Spleen (tissue), 11 donors: ENCODE results near the gene CXCL3. TPM values are rescaled to one million over a fixed set of nuclear protein-coding genes. Genes with fewer than 3 reads are reported as not detected.

Source experiments
- DNase-seq: peaks from one replicate; pipeline ENCODE4 v3.0.0-alpha.2; 2020
- H3K27ac ChIP-seq, 8 donors: fragments of 200-600 bp; sonication (generic) in 7 of 8; 1 replicate in 4 of 8; 2 replicates in 4 of 8; pipeline versions ENCODE4 v1.5.0 to v1.8.0; 2016 to 2021; ENCODE audit warnings: inconsistent platforms in 4 of 8, mild to moderate bottlenecking in 4 of 8, moderate library complexity in 1 of 8
- H3K27me3 ChIP-seq, 7 donors: fragments of 200-600 bp; sonication (generic) in 6 of 7; replicated peaks in 1 of 7; 1 replicate in 4 of 7; 2 replicates in 3 of 7; pipeline versions ENCODE4 v1.5.0 to v1.8.0; 2016 to 2021; ENCODE audit warnings: inconsistent platforms in 3 of 7, mild to moderate bottlenecking in 1 of 7
- H3K36me3 ChIP-seq, 6 donors: fragments of 200-600 bp; sonication (generic) in 5 of 6; 1 replicate in 4 of 6; 2 replicates in 2 of 6; pipeline versions ENCODE4 v1.5.0 to v1.8.0; 2016 to 2021; ENCODE audit warnings: inconsistent platforms in 2 of 6
- H3K4me1 ChIP-seq, 6 donors: fragments of 200-600 bp; sonication (generic) in 5 of 6; 1 replicate in 3 of 6; 2 replicates in 3 of 6; pipeline versions ENCODE4 v1.5.0 to v1.8.0; 2016 to 2021; ENCODE audit warnings: inconsistent platforms in 3 of 6
- H3K4me3 ChIP-seq, 8 donors: fragments of 200-600 bp; sonication (generic) in 7 of 8; 1 replicate in 4 of 8; 2 replicates in 4 of 8; pipeline versions ENCODE4 v1.5.0 to v1.8.0; 2016 to 2021; ENCODE audit warnings: inconsistent platforms in 4 of 8, mild to moderate bottlenecking in 4 of 8, moderate library complexity in 2 of 8
- H3K9me3 ChIP-seq, 8 donors: fragments of 200-600 bp; sonication (generic) in 7 of 8; 1 replicate in 4 of 8; 2 replicates in 4 of 8; pipeline versions ENCODE4 v1.5.0 to v1.8.0; 2016 to 2021; ENCODE audit warnings: inconsistent platforms in 4 of 8
- CTCF ChIP-seq, 11 experiments: fragments of 200-600 bp in 7 of 11; fragments of 450-650 bp in 4 of 11; sonication (generic) in 4 of 11; IDR thresholded peaks in 8 of 11; conservative IDR thresholded peaks in 3 of 11; 1 replicate in 7 of 11; 2 replicates in 4 of 11; pipeline versions ENCODE4 v1.4.0 to v1.8.0; 2016 to 2021; ENCODE audit warnings: antibody characterized with exemption in 11 of 11, inconsistent platforms in 4 of 11, mild to moderate bottlenecking in 1 of 11
- POLR2A ChIP-seq, 3 donors: fragments of 450-650 bp; IDR thresholded peaks; one replicate each; pipeline ENCODE4 v1.5.1; 2017; ENCODE audit warnings: antibody characterized with exemption in 3 of 3, mild to moderate bottlenecking in 1 of 3
- POLR2AphosphoS5 ChIP-seq, 3 donors: sonication (generic); formaldehyde crosslinking; IDR thresholded peaks; one replicate each; pipeline ENCODE4 v1.5.1; 2017; ENCODE audit warnings: antibody characterized with exemption in 3 of 3
- WGBS, 5 donors: extraction: QIAGEN DNeasy Blood & Tissue Kit in 3 of 5; methylation state at CpG; one replicate each; pipeline versions ENCODE4 v1.1.5 to v1.1.7; 2013 to 2018; 5-methylcytosine and 5-hydroxymethylcytosine counted together
- intact Hi-C: fragments of 100-400 bp; cut with DNase I; formaldehyde crosslinking; loops from one replicate; pipeline ENCODE4 v1.15.0; 2023; ENCODE audit warnings: low total_unique reads
- polyA plus RNA-seq, 3 donors: library from polyadenylated mRNA; stranded (reverse); fragments of 200-250 nt; gene quantifications; one replicate each; pipeline ENCODE4 v1.2.1, GENCODE V29; 2013
- total RNA-seq, 7 donors: library from RNA; depleted of rRNA in 3 of 7; stranded (reverse); fragments of >200 nt in 3 of 7; fragmentation: NEBNext Ultra II Directional in 4 of 7; extraction: Animal tissue kit (Norgen Biotek cat#: 25700) in 4 of 7; gene quantifications; one replicate each; pipeline versions ENCODE4 v1.1.0 to v1.2.1, GENCODE V29; 2016 to 2021
- donor health status: healthy with polysubstance abuse.
- donor health status: DM: no; HTN: no; CAD: no; lungs with moderate emphysema.
- donor health status: DM: no; HTN: no; CAD: no.
- donor health status: Bipolar disorder and iron deficiency.
- donor health status: healthy.
- donor health status: DM: no; HTN: no; CAD: no.
- donor health status: DM: yes; HTN: yes; CAD: no.

CXCL3 gene
- total and polyA plus RNA-seq, 10 donors = 0.52 to 4.0 (median 2.5) TPM

DNA sequence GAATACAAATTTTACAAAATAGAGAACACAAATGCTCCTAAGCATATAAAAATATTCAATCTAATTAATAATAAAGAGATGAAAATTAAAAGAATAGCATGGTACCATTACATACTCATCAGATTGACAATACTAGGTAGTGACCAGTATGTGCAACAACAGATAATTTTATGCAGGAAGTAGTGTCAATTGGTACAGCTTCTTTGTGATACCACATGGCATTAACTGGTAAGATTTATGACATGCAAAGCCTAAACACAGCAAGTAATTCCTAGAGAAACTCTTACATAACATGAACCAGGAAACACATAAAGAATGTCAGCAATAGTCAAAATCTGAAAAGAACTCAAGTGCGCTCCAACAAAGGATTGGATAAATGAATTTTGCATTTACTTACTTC, 34.2 kb upstream of the CXCL3 start:
- Histone ChIP-seq H3K4me1 (no peaks in the 10 kb centered on the region), H3K27ac (no peak overlapping the region), H3K9me3 (peaks cover 0 to 9% (median 2%) of the 10 kb centered on the region in 8 donors), H3K27me3 (no peaks in the 10 kb centered on the region), H3K36me3 (no peaks in the 10 kb centered on the region), H3K4me3 (no peak overlapping the region)
- TF ChIP-seq POLR2AphosphoS5 (IDR thresholded peaks at IDR 0.05) = no peak
- TF ChIP-seq POLR2A (IDR thresholded peaks at IDR 0.05) = no peak
- no peak for TF ChIP-seq CTCF (IDR thresholded peaks at IDR 0.05 in 8 of 11, conservative IDR thresholded peaks at IDR 0.05 in 3 of 11)
- intact Hi-C loops = no loop called here
- no peak for DNase-seq
- 94 to 100% (median 96%) methylated on average over 1 of the region's 1 CpG for WGBS, 5 donors

DNA sequence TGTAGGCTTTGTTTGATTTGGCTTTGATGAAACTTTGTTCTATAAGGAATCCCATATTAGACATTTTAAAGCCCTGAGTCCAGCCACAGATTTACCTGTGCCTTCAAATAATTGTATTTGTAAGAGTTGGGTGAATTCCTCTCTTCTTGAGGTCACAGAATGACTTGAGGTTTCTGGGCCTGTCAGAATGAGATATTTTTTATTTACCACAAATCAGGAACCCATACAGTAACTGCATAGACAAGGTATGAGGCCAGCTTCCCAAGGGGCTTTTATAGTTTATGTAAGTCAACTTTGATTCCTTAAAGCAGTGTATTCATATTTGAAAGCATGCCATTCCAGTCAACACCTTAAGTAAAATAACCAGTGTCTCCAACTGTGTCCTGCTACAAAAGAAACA, 29.1 kb upstream of the CXCL3 start:
- no peak for DNase-seq
- Histone ChIP-seq H3K4me3 (no peak overlapping the region), H3K4me1 (no peaks in the 10 kb centered on the region), H3K27ac (no peak overlapping the region), H3K9me3 (peaks cover 0 to 9% (median 2%) of the 10 kb centered on the region in 8 donors), H3K27me3 (no peaks in the 10 kb centered on the region), H3K36me3 (no peaks in the 10 kb centered on the region)
- TF ChIP-seq CTCF (IDR thresholded peaks at IDR 0.05 in 8 of 11, conservative IDR thresholded peaks at IDR 0.05 in 3 of 11) = no peak
- TF ChIP-seq POLR2AphosphoS5 (IDR thresholded peaks at IDR 0.05) = no peak
- TF ChIP-seq POLR2A (IDR thresholded peaks at IDR 0.05) = no peak
- intact Hi-C loops = no loop called here

GRCh38 chr4:74066232-74066631, 27.7 kb upstream of the CXCL3 start:
- WGBS, 5 donors = 82 to 94% (median 87%) methylated on average over 2 of the region's 2 CpGs

GRCh38 chr4:74065115-74065642, 26.7 kb upstream of the CXCL3 start:
- WGBS, 5 donors = 85 to 90% (median 88%) methylated on average over 6 of the region's 6 CpGs
- H3K9me3 ChIP-seq = peaks cover 0 to 11% (median 2%) of the 10 kb centered on the region in 8 donors
- no peak overlapping the region for H3K4me3 ChIP-seq
- DNase-seq = no peak
- H3K27me3 ChIP-seq = no peaks in the 10 kb centered on the region
- intact Hi-C loops = no loop called here
- TF ChIP-seq CTCF (IDR thresholded peaks at IDR 0.05 in 8 of 11, conservative IDR thresholded peaks at IDR 0.05 in 3 of 11) (no peak), POLR2AphosphoS5 (IDR thresholded peaks at IDR 0.05) (no peak), POLR2A (IDR thresholded peaks at IDR 0.05) (no peak)
- H3K36me3 ChIP-seq = no peaks in the 10 kb centered on the region
- no peak overlapping the region for H3K27ac ChIP-seq
- H3K4me1 ChIP-seq = no peaks in the 10 kb centered on the region

More at GRCh38 chr4:74066232-74066631, 27.7 kb upstream of the CXCL3 start:
- H3K27ac ChIP-seq = no peak overlapping the region
- TF ChIP-seq CTCF (IDR thresholded peaks at IDR 0.05 in 8 of 11, conservative IDR thresholded peaks at IDR 0.05 in 3 of 11) = no peak
- no peak for TF ChIP-seq POLR2AphosphoS5 (IDR thresholded peaks at IDR 0.05)
- TF ChIP-seq POLR2A (IDR thresholded peaks at IDR 0.05) = no peak
- H3K27me3 ChIP-seq = no peaks in the 10 kb centered on the region
- no peak overlapping the region for H3K4me3 ChIP-seq
- H3K9me3 ChIP-seq = peaks cover 0 to 11% (median 2%) of the 10 kb centered on the region in 8 donors
- no peaks in the 10 kb centered on the region for H3K4me1 ChIP-seq
- intact Hi-C loops = no loop called here
- H3K36me3 ChIP-seq = no peaks in the 10 kb centered on the region
- no peak for DNase-seq
